HG03039 (cell line): ENCODE measurements around the gene SMIM10L1.

Source experiments
- ATAC-seq: cut with Tn5 transposase; IDR thresholded peaks from one replicate; pipeline ENCODE4 v1.9.1; 2021; ENCODE audit warnings: mild to moderate bottlenecking, moderate library complexity; ENCODE audit not compliant: unreplicated experiment

SMIM10L1 gene

GRCh38 chr12:11171145-11171968 lies at the start of gene SMIM10L1:
SMIM10L1 (plus strand) TSS chr12:11171194; CDS start chr12:11171357, 163 bp downstream.
- peak; percentile 96 for ATAC-seq

DNA sequence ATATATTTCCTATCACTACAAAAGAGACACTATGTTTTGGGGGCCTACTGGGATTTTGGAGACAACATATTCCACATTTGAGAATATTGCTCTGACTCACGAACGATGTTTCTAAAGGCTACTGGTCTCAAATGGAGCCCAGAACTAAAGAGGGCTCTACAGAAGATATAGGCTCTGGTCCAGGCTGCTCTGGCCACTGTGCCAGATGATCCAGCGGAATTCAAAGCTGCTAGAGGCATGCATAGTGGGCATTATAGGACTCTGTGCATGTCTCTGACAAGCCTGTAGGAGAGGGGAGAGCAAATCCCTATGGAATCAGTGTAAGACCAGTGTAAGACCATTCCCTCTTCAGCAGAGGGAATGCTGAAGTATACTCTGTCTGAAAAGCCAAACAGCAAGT lies 40.6 kb upstream of the SMIM10L1 start:
- ATAC-seq: no peak

GRCh38 chr12:11130999-11131398 lies 40.0 kb upstream of the SMIM10L1 start:
- ATAC-seq: no peak

DNA sequence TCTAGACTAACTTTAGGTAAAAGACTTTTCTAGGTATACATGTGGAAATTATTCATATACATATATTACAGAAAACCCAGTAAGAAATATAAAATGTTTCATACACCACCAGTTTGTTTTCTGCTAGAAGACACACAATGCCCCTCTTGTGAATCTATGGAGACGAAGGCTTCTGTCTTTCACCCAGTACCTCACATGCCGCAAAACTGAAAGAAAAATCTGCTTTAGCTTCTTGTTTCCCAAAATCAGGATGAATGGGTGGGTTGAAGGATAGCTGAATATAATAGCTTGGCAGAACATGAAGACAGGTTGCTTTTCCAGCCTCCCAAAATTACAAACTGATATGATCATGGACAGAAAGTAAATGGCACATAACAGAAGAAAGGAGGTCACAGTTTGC lies 37.8 kb upstream of the SMIM10L1 start:
- ATAC-seq: no peak

DNA sequence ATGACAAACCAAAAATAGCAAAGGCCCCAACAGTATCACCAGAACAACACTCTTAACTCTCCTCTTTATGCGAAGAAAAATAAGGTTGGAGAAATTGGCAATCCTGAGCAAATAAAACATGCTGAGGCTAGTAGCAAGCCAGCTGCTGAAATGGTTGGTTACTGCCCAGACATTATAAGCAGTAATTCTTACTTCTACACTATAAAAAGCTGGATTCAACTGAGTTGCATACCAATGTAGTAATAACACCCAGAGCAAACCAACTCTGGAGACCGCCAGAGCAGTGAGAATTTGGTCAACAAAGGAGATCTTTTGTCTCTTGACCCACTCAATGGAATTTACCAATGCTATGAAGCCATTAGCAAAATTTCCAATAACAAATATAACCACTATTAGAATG lies 37.2 kb upstream of the SMIM10L1 start:
- no peak for ATAC-seq

- ATAC-seq: no peak
These were observed 36.7 kb upstream of the SMIM10L1 start, which contains the start of gene TAS2R30 for GRCh38 chr12:11134305-11134704. TAS2R30 (minus strand) TSS chr12:11134644; CDS start chr12:11134244, 400 bp downstream.

DNA sequence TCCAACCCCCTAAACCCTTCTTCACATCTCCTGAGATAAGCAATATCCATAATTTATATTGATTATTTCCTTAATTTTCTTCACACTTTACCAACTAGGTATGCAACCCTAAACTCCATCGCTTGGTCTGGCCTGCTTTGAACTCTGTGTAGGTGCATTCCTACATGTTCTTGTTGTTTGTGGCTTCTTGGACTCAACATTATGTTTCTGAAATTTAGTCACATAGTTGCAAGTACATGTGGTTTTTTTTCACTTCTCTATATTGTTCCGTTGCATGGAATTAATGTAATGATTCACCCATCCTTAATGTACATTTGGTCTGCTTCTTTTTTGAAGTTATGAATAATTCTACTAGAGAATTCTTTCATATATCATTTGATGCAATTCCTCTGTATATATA lies 34.9 kb upstream of the SMIM10L1 start:
- no peak for ATAC-seq

GRCh38 chr12:11143352-11143751 lies 27.6 kb upstream of the SMIM10L1 start:
- ATAC-seq: no peak

GRCh38 chr12:11144297-11144696 lies 26.7 kb upstream of the SMIM10L1 start:
- no peak for ATAC-seq

DNA sequence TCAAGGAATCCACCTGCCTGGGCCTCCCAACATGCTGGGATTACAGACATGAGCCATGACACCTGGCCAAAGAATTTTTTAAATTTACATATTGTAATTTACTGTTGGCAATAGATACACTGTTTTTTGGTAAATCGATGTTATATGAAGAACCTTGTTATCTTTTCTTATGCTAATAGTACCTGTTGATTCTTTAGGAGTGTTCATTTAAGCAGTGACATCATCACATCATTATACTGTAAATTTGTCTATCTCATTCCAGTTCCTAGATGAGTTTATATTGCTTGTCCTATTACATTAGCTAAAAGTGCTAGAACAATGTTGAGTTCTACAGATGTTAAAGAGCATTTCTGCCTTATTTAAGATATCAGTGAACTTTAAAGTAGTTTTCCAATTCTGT lies 23.6 kb upstream of the SMIM10L1 start:
- no peak for ATAC-seq

GRCh38 chr12:11150832-11151231 lies 20.2 kb upstream of the SMIM10L1 start:
- no peak for ATAC-seq

- ATAC-seq: no peak
These were observed 18.3 kb upstream of the SMIM10L1 start for GRCh38 chr12:11152725-11153124.

- no peak for ATAC-seq
These were observed 16.5 kb upstream of the SMIM10L1 start for GRCh38 chr12:11154400-11154925.

GRCh38 chr12:11158885-11159444 lies 12.0 kb upstream of the SMIM10L1 start:
- no peak for ATAC-seq

GRCh38 chr12:11162502-11162901 lies 8.5 kb upstream of the SMIM10L1 start:
- no peak for ATAC-seq

DNA sequence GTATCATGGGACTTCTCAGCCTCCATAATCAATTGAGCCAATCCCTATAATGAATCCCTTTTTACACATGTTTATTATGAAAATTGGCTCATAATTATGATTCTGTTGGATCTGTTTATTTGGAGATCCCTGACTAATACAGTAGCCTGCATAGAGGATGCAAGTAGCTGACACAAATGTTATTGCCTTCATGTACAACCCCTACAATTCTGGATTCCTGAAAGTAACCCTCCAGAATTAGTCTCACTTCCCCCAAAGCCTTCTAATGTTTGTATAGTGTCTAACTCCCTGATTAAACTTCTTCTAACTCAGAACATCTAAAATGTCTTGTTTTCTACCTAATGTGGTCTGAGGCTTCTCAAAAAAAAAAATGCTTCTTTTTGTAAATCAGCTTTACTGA lies 6.6 kb upstream of the SMIM10L1 start:
- no peak for ATAC-seq

- ATAC-seq: no peak
These were observed 4.7 kb upstream of the SMIM10L1 start for GRCh38 chr12:11166300-11166699.

GRCh38 chr12:11170810-11171144 lies 217 bp upstream of the SMIM10L1 start:
- no peak for ATAC-seq

DNA sequence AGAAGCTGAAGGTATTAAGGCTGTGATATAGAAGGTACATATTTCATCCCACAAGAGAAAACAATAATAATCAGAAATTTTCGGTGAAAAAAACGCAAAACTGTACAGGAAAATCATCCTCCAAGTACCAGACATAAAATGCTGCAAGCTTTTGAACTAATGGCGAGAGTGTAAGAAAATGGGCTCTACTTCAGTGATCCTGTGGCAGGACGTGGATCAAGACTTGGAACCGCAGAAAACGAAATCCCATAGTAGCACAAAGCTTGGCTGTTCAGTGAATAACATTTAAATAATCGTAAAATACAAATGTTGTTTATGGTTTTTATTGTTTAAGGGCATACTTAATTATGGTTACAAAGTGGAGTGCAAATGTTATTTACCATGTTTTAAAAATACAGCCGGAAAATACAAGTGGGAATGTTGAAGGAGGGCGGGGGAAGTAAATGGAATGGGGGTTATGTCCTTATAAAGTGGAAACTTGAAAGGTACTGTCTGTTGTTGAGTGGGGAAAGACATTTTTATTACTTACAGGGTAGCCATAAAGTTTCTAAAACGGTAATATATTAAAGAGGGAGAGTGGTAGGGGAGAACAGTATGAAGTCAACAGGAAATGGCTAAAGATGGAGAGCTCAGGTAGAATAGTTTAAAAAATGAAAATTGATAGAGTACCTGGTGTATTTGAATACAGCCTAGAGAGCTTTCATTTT lies 1.1 kb downstream of the SMIM10L1 start:
- ATAC-seq: no peak

DNA sequence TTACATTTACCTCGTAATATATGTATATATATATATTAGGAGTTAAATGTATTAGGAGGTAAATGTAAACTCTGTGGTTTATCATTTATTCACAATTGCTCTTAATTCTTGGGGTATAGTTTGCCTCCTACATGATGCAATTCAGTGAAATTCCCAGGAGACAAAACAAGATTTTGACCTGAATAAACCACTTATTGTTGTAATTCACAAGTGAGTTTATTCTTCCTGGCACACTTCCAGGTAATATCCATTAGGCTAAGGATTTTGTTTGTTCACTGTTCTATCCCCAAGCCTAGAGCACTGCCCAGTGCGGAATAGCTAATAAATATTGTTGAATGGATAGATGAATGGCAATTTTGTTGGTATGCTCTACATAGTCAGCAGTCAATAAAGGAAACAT lies 3.0 kb downstream of the SMIM10L1 start:
- ATAC-seq: no peak

- ATAC-seq: no peak
These were observed 7.3 kb downstream of the SMIM10L1 start for GRCh38 chr12:11178250-11178649.

DNA sequence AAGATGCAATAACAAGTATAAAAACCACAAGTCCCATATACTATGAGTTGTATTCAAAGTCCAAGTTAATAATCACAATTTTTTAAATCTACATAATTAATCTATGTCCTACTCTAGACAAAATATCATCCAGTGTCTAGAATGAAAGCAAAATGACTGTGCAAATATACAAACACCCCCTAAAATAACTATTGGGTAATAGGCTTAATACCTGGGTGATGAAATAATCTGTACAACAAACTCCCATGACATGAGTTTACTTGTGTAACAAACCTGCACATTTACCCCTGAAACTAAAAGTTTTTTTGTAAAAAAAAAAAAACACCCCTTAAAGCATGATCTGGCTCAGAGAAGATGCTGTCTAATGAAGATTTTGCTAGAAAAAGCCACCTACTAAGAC lies 11.5 kb downstream of the SMIM10L1 start:
- ATAC-seq: no peak
